Keratinocyte (primary cell): ENCODE results near the gene DDX47. TPM values are rescaled to one million over a fixed set of nuclear protein-coding genes. Genes with fewer than 3 reads are reported as not detected.
"Not testable (repeated sequence)": the region's sequence is repeated elsewhere in the genome, so short reads cannot be mapped to it uniquely, and the experiment has no call there.

Experiments used
- DNase-seq: peaks from one replicate; pipeline ENCODE4 v3.0.0-alpha.2; 2011; ENCODE audit warnings: low read depth, missing footprints, low spot score
- FAIRE-seq: peaks from 2 replicates; lab custom pipeline; 2011; peaks lifted over from hg19 to GRCh38; lab: Jason Lieb, UNC
- H2AFZ ChIP-seq: 2 replicates; pipeline ENCODE4 v1.6.0; 2012; ENCODE audit warnings: low read length, control low read depth, inconsistent platforms; ENCODE audit not compliant: control insufficient read depth
- H3K27ac ChIP-seq: 2 replicates; pipeline ENCODE4 v1.5.1; 2011; ENCODE audit warnings: low read length; ENCODE audit not compliant: control insufficient read depth, insufficient read depth
- H3K27me3 ChIP-seq: 3 replicates; pipeline ENCODE4 v1.6.0; 2011; ENCODE audit warnings: low read length; ENCODE audit not compliant: control insufficient read depth, insufficient read depth; ENCODE audit errors: extremely low read depth
- H3K36me3 ChIP-seq, 2 experiments: 2 replicates in 1 of 2; 3 replicates in 1 of 2; pipeline ENCODE4 v1.5.1; 2011; ENCODE audit warnings: low read length in 2 of 2, mild to moderate bottlenecking in 1 of 2; ENCODE audit not compliant: control insufficient read depth in 2 of 2, insufficient read depth in 2 of 2; ENCODE audit errors: extremely low read depth in 1 of 2
- H3K4me1 ChIP-seq: 3 replicates; pipeline ENCODE4 v1.5.1; 2011; ENCODE audit warnings: low read length; ENCODE audit not compliant: control insufficient read depth, insufficient read depth; ENCODE audit errors: extremely low read depth
- H3K4me2 ChIP-seq: 3 replicates; pipeline ENCODE4 v1.6.0; 2011; ENCODE audit warnings: low read depth, low read length; ENCODE audit not compliant: control insufficient read depth, insufficient read depth; ENCODE audit errors: extremely low read depth
- H3K4me3 ChIP-seq, 3 experiments: fragments of 200-600 bp in 1 of 3; sonication (generic) in 1 of 3; 2 replicates in 2 of 3; 3 replicates in 1 of 3; pipeline ENCODE4 v1.5.1; 2011 to 2016; ENCODE audit warnings: low read length in 3 of 3, mild to moderate bottlenecking in 3 of 3, control low read depth in 2 of 3, inconsistent platforms in 1 of 3, low read depth in 1 of 3, mixed read lengths in 1 of 3, mixed run types in 1 of 3, moderate library complexity in 1 of 3; ENCODE audit not compliant: control insufficient read depth in 2 of 3, insufficient read depth in 2 of 3; ENCODE audit errors: extremely low read depth in 1 of 3
- H3K79me2 ChIP-seq: 2 replicates; pipeline ENCODE4 v1.6.0; 2012; ENCODE audit warnings: low read length; ENCODE audit not compliant: control insufficient read depth, insufficient read depth
- H3K9ac ChIP-seq: 3 replicates; pipeline ENCODE4 v1.6.0; 2011; ENCODE audit warnings: low read length; ENCODE audit not compliant: control insufficient read depth, insufficient read depth; ENCODE audit errors: extremely low read depth
- H3K9me1 ChIP-seq: 3 replicates; pipeline ENCODE4 v1.6.0; 2011; ENCODE audit warnings: low read length; ENCODE audit not compliant: control insufficient read depth, insufficient read depth; ENCODE audit errors: extremely low read depth
- H3K9me3 ChIP-seq: 2 replicates; pipeline ENCODE4 v1.5.1; 2012; ENCODE audit warnings: low read depth, low read length; ENCODE audit not compliant: control insufficient read depth
- H4K20me1 ChIP-seq: 3 replicates; pipeline ENCODE4 v1.6.0; 2011; ENCODE audit warnings: low read length; ENCODE audit not compliant: control insufficient read depth, insufficient read depth; ENCODE audit errors: extremely low read depth
- EZH2 ChIP-seq: IDR thresholded peaks from one replicate; pipeline ENCODE4 v1.6.1; 2012; ENCODE audit warnings: inconsistent platforms, mild to moderate bottlenecking, low read length, moderate library complexity
- dilution Hi-C: fragments of 300-500 bp; cut with MboI; formaldehyde crosslinking; loops from one replicate; pipeline ENCODE4 v1.7.0; 2020; ENCODE audit warnings: low sequenced_read_pairs; ENCODE audit not compliant: extremely low pct_ligation_motif_present
- polyA plus RNA-seq, 5 experiments: library from polyadenylated mRNA; depleted of rRNA in 3 of 5; stranded (reverse) in 3 of 5; stranded (forward) in 1 of 5; unstranded in 1 of 5; fragments of >200 nt; gene quantifications; 1 replicate in 1 of 5; 2 replicates in 3 of 5; 3 replicates in 1 of 5; pipeline versions ENCODE4 v1.2.1 to v1.2.3, GENCODE V29; 2011 to 2012; ENCODE audit warnings: missing spikeins in 2 of 5, low read depth in 1 of 5, low replicate concordance in 1 of 5
- TF ChIP-seq, protein P1 (sequence below), 3 experiments: IDR thresholded peaks in 1 of 3; conservative IDR thresholded peaks in 1 of 3; optimal IDR thresholded peaks in 1 of 3; 2 replicates in 2 of 3; 3 replicates in 1 of 3; pipeline versions ENCODE3 to v1.5.1; 2011; ENCODE audit warnings: low read length in 3 of 3, mild to moderate bottlenecking in 3 of 3, moderate library complexity in 2 of 3, control low read depth in 1 of 3, inconsistent platforms in 1 of 3; ENCODE audit not compliant: insufficient read depth in 2 of 3; ENCODE audit errors: extremely low read depth in 1 of 3

DDX47 gene
- polyA plus RNA-seq, 1 donor (not counting 4 experiments of a cell fraction or from before 2014, with no cell fraction given), result 90.2 TPM

DNA sequence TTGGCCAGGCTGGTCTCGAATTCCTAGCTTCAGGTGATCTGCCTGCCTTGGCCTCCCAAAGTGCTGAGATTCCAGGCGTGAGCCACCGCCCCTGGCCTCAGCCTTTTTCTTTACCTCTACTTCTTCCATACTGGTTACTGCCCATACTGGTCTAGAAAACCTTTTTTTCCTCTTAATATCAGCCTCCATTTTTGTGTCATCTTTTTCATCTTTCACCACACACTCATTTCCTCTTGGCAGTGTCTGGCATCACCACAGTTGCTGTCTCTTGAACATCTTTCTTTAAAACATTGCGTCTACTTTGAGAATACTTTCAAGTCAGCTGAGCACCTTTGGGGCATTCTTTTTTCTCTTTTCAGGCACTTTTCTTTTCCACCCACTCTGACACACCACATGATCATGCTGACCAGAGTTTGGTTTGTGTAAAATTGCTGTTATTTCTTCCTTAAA lies 32.7 kb downstream of the DDX47 start:
- Histone ChIP-seq H3K79me2 (no peaks in the 10 kb centered on the region), H3K4me2 (no peak overlapping the region), H3K9me1 (no peaks in the 10 kb centered on the region), H2AFZ (no peak overlapping the region), H3K9me3 (no peaks in the 10 kb centered on the region), H3K4me3 (no peak overlapping the region), H3K4me1 (peaks cover 5% of the 10 kb centered on the region), H4K20me1 (no peaks in the 10 kb centered on the region), H3K27me3 (no peaks in the 10 kb centered on the region), H3K9ac (no peak overlapping the region), H3K27ac (no peak overlapping the region), H3K36me3 (peaks cover 0 to 4% of the 10 kb centered on the region in 2 experiments)
- dilution Hi-C loops, result no loop called here
- TF ChIP-seq EZH2, result no peak
- TF ChIP-seq, protein P1, sequence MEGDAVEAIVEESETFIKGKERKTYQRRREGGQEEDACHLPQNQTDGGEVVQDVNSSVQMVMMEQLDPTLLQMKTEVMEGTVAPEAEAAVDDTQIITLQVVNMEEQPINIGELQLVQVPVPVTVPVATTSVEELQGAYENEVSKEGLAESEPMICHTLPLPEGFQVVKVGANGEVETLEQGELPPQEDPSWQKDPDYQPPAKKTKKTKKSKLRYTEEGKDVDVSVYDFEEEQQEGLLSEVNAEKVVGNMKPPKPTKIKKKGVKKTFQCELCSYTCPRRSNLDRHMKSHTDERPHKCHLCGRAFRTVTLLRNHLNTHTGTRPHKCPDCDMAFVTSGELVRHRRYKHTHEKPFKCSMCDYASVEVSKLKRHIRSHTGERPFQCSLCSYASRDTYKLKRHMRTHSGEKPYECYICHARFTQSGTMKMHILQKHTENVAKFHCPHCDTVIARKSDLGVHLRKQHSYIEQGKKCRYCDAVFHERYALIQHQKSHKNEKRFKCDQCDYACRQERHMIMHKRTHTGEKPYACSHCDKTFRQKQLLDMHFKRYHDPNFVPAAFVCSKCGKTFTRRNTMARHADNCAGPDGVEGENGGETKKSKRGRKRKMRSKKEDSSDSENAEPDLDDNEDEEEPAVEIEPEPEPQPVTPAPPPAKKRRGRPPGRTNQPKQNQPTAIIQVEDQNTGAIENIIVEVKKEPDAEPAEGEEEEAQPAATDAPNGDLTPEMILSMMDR (optimal IDR thresholded peaks at IDR 0.05 in 1 of 3, IDR thresholded peaks at IDR 0.05 in 1 of 3, conservative IDR thresholded peaks at IDR 0.05 in 1 of 3; ENCODE audit: extremely low read depth in 1 of 3, insufficient read depth in 2 of 3, low read length in 3 of 3), result no peak
- FAIRE-seq, result no peak
- DNase-seq, result no peak

DNA sequence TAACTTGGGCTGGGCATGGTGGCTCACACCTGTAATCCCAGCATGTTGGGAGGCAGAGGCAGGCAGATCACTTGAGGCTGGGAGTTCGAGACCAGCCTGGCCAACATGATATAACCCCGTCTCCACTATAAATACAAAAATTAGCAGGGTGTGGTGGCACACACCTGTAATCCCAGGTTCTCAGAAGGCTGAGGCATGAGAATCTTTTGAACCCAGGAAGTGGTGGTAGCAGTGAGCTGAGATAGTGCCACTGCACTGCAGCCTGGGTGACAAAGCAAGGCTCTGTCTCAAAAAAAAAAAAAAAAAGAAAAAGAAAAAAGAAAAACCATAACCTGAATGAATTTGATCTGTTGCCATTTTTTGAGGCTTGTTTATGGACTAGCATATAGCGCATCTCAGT lies 33.6 kb downstream of the DDX47 start:
- FAIRE-seq, H3K27me3 ChIP-seq: not testable (repeated sequence)

DNA sequence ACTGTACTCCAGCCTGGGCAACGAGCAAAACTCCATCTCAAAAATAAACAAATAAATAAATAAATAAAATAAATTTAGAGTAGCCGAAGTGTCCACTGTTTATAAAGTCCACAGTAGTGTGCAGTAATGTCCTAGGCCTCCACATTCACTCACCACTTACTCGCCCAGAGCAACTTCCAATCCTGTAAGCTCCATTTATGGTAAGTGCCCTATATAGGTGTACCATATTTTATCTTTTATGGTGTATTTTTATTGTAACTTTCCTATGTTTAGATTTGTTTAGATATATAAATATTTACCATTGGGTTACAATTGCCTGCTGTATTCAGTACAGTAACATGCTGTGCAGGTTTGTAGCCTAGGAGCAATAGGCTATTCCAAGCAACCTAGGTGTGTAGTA lies 40.3 kb downstream of the DDX47 start:
- no peaks in the 10 kb centered on the region for H3K27me3 ChIP-seq
- H3K9ac ChIP-seq, result no peak overlapping the region
- H3K36me3 ChIP-seq, result peaks cover 0 to 5% of the 10 kb centered on the region in 2 experiments
- H3K9me3 ChIP-seq, result no peaks in the 10 kb centered on the region
- FAIRE-seq, result no peak
- H3K79me2 ChIP-seq, result no peaks in the 10 kb centered on the region
- H3K27ac ChIP-seq, result no peak overlapping the region
- no peaks in the 10 kb centered on the region for H4K20me1 ChIP-seq
- H3K9me1 ChIP-seq, result no peaks in the 10 kb centered on the region
- DNase-seq, result no peak
- no peak overlapping the region for H3K4me3 ChIP-seq
- H3K4me2 ChIP-seq, result no peak overlapping the region
- H3K4me1 ChIP-seq, result no peaks in the 10 kb centered on the region
- no peak overlapping the region for H2AFZ ChIP-seq
- dilution Hi-C loops, result no loop called here
- TF ChIP-seq EZH2, result no peak
- TF ChIP-seq, protein P1 (optimal IDR thresholded peaks at IDR 0.05 in 1 of 3, IDR thresholded peaks at IDR 0.05 in 1 of 3, conservative IDR thresholded peaks at IDR 0.05 in 1 of 3; ENCODE audit: extremely low read depth in 1 of 3, insufficient read depth in 2 of 3, low read length in 3 of 3), result no peak

More for the DNA sequence above, 33.6 kb downstream of the DDX47 start:
- H3K4me1 ChIP-seq, H3K4me2 ChIP-seq, H3K9me3 ChIP-seq, H3K4me3 ChIP-seq, H3K9me1 ChIP-seq, H3K27ac ChIP-seq, H4K20me1 ChIP-seq, H2AFZ ChIP-seq, H3K79me2 ChIP-seq, dilution Hi-C loops, H3K9ac ChIP-seq, H3K36me3 ChIP-seq, DNase-seq: not testable (repeated sequence)
